GM13977 (cell line): ENCODE results near the gene CPNE7.

Experiments used
- DNase-seq: peaks from one replicate; pipeline ENCODE4 v3.0.0; 2012; ENCODE audit warnings: low spot score
- CTCF ChIP-seq: IDR thresholded peaks from 2 replicates; pipeline ENCODE4 v1.5.1; 2012; ENCODE audit warnings: mild to moderate bottlenecking, control low read depth; ENCODE audit not compliant: insufficient read depth; ENCODE audit errors: extremely low read depth, missing control alignments
- in situ Hi-C: fragments of 300-500 bp; cut with MboI; formaldehyde crosslinking; loops from one replicate; pipeline ENCODE4 v1.12.0; 2022; ENCODE audit warnings: low sequenced_read_pairs, low pct_unique_long_range_greater_than_20kb, mixed read lengths, inconsistent platforms; ENCODE audit not compliant: unreplicated experiment

CPNE7 gene

GRCh38 chr16:89604764-89605163 is 29.2 kb downstream of the CPNE7 start:
- TF ChIP-seq CTCF = no peak
- in situ Hi-C loops = no loop called here
- no peak for DNase-seq

GRCh38 chr16:89605186-89605970 is 29.8 kb downstream of the CPNE7 start:
- no peak for TF ChIP-seq CTCF
- no peak for DNase-seq

GRCh38 chr16:89606006-89606405 is 30.4 kb downstream of the CPNE7 start:
- in situ Hi-C loops = no loop called here
- DNase-seq = no peak
- no peak for TF ChIP-seq CTCF

More at GRCh38 chr16:89605186-89605970, 29.8 kb downstream of the CPNE7 start:
- in situ Hi-C loops = no loop called here

- in situ Hi-C loops = no loop called here
- no peak for TF ChIP-seq CTCF
- no peak for DNase-seq
Measured at GRCh38 chr16:89607453-89607852, 31.9 kb downstream of the CPNE7 start.

GRCh38 chr16:89607937-89608740 is 32.6 kb downstream of the CPNE7 start:
- no peak for DNase-seq
- in situ Hi-C loops = no loop called here
- TF ChIP-seq CTCF = no peak

GRCh38 chr16:89610108-89610453 is 34.5 kb downstream of the CPNE7 start:
- no peak for TF ChIP-seq CTCF
- in situ Hi-C loops = no loop called here

More at GRCh38 chr16:89610108-89610453, 34.5 kb downstream of the CPNE7 start:
- DNase-seq = no peak
